ENCODE measurements around the gene SP140L.
"Not testable (repeated sequence)": the region's sequence is repeated elsewhere in the genome, so short reads cannot be mapped to it uniquely, and the experiment has no call there.

Gene SP140L

GRCh38 chr2:230362030-230362691, 35.2 kb downstream of the SP140L start:
- peaks cover 27 to 49% of the 10 kb centered on the region in 2 donors for H3K4me1 Mint-ChIP-seq
- H3K36me3 Mint-ChIP-seq = peaks cover 63 to 70% of the 10 kb centered on the region in 2 donors
- H3K27ac Mint-ChIP-seq = peak overlapping the region; percentile 6
- DNase-seq (no peak), ATAC-seq (replicated peaks) (peak; percentile 88 to 89)
- H3K27me3 Mint-ChIP-seq = no peaks in the 10 kb centered on the region
- H3K4me3 Mint-ChIP-seq = peak overlapping the region; percentile 0 to 1
- H3K9me3 Mint-ChIP-seq = peaks cover 3 to 8% of the 10 kb centered on the region in 2 donors

- Mint-ChIP-seq H3K27ac (no peak overlapping the region), H3K9me3 (peaks cover 0 to 1% of the 10 kb centered on the region in 2 donors), H3K27me3 (no peaks in the 10 kb centered on the region), H3K4me3 (no peak overlapping the region), H3K4me1 (peaks cover 6 to 19% of the 10 kb centered on the region in 2 donors), H3K36me3 (peaks cover 44 to 57% of the 10 kb centered on the region in 2 donors)
- DNase-seq (no peak), ATAC-seq (replicated peaks) (no peak)
Measured at GRCh38 chr2:230382108-230382507, 55.1 kb downstream of the SP140L start.

GRCh38 chr2:230383453-230383852, 56.5 kb downstream of the SP140L start:
- Mint-ChIP-seq H3K36me3 (peaks cover 43 to 51% of the 10 kb centered on the region in 2 donors), H3K4me1 (peaks cover under 1 to 8% of the 10 kb centered on the region in 2 donors), H3K27me3 (no peaks in the 10 kb centered on the region), H3K9me3 (no peaks in the 10 kb centered on the region), H3K4me3 (no peak overlapping the region), H3K27ac (no peak overlapping the region)
- ATAC-seq (replicated peaks) = no peak
- DNase-seq = no peak

- DNase-seq (no peak), ATAC-seq (replicated peaks) (no peak)
- no peaks in the 10 kb centered on the region for H3K9me3 Mint-ChIP-seq
- no peak overlapping the region for H3K4me3 Mint-ChIP-seq
- H3K27ac Mint-ChIP-seq = no peak overlapping the region
- H3K4me1 Mint-ChIP-seq = peaks cover 3 to 9% of the 10 kb centered on the region in 2 donors
- peaks cover 54 to 58% of the 10 kb centered on the region in 2 donors for H3K36me3 Mint-ChIP-seq
- H3K27me3 Mint-ChIP-seq = no peaks in the 10 kb centered on the region
Measured at GRCh38 chr2:230384986-230385385, 58.0 kb downstream of the SP140L start.

GRCh38 chr2:230394301-230394700, 67.3 kb downstream of the SP140L start:
- Mint-ChIP-seq H3K27ac (no peak overlapping the region), H3K9me3 (peaks cover 0 to 6% of the 10 kb centered on the region in 2 donors), H3K4me3 (no peak overlapping the region), H3K4me1 (peaks cover 10 to 13% of the 10 kb centered on the region in 2 donors), H3K36me3 (peaks cover 70 to 85% of the 10 kb centered on the region in 2 donors), H3K27me3 (no peaks in the 10 kb centered on the region)
- no peak for DNase-seq
- ATAC-seq (replicated peaks) = no peak

GRCh38 chr2:230398698-230399097, 71.7 kb downstream of the SP140L start:
- H3K27ac Mint-ChIP-seq; H3K4me1 Mint-ChIP-seq; DNase-seq; H3K4me3 Mint-ChIP-seq; H3K9me3 Mint-ChIP-seq; H3K27me3 Mint-ChIP-seq; ATAC-seq (replicated peaks): not testable (repeated sequence)
- peaks cover 66 to 80% of the 10 kb centered on the region in 2 donors for H3K36me3 Mint-ChIP-seq

- Mint-ChIP-seq H3K4me1 (peaks cover 9% of the 10 kb centered on the region in 2 donors), H3K4me3 (no peak overlapping the region), H3K27ac (peak overlapping the region; percentile 49), H3K27me3 (no peaks in the 10 kb centered on the region), H3K36me3 (peaks cover 67 to 79% of the 10 kb centered on the region in 2 donors), H3K9me3 (peaks cover 0 to 6% of the 10 kb centered on the region in 2 donors)
- DNase-seq (no peak), ATAC-seq (replicated peaks) (no peak)
Measured at GRCh38 chr2:230400041-230400440, 73.0 kb downstream of the SP140L start.

- no peak for ATAC-seq (replicated peaks)
- Mint-ChIP-seq H3K4me3 (no peak overlapping the region), H3K27ac (no peak overlapping the region), H3K9me3 (peaks cover 0 to 6% of the 10 kb centered on the region in 2 donors), H3K4me1 (peaks cover 9% of the 10 kb centered on the region in 2 donors), H3K27me3 (no peaks in the 10 kb centered on the region), H3K36me3 (peaks cover 65 to 79% of the 10 kb centered on the region in 2 donors)
- DNase-seq = no peak
Measured at GRCh38 chr2:230400454-230400853, 73.5 kb downstream of the SP140L start.

GRCh38 chr2:230401026-230401425, 74.0 kb downstream of the SP140L start:
- H3K4me1 Mint-ChIP-seq; H3K9me3 Mint-ChIP-seq; H3K27ac Mint-ChIP-seq; H3K27me3 Mint-ChIP-seq; DNase-seq; ATAC-seq (replicated peaks); H3K4me3 Mint-ChIP-seq: not testable (repeated sequence)
- H3K36me3 Mint-ChIP-seq = peaks cover 64 to 79% of the 10 kb centered on the region in 2 donors

GRCh38 chr2:230403746-230404145, 76.8 kb downstream of the SP140L start:
- ATAC-seq (replicated peaks) (no peak), DNase-seq (no peak)
- Mint-ChIP-seq H3K27ac (no peak overlapping the region), H3K4me1 (peaks cover 6 to 16% of the 10 kb centered on the region in 2 donors), H3K27me3 (no peaks in the 10 kb centered on the region), H3K4me3 (no peak overlapping the region), H3K9me3 (no peaks in the 10 kb centered on the region), H3K36me3 (peaks cover 51 to 72% of the 10 kb centered on the region in 2 donors)

GRCh38 chr2:230405824-230406223, 78.8 kb downstream of the SP140L start:
- no peak overlapping the region for H3K4me3 Mint-ChIP-seq
- no peaks in the 10 kb centered on the region for H3K9me3 Mint-ChIP-seq
- ATAC-seq (replicated peaks) (no peak), DNase-seq (no peak)
- no peak overlapping the region for H3K27ac Mint-ChIP-seq
- H3K27me3 Mint-ChIP-seq = no peaks in the 10 kb centered on the region
- H3K4me1 Mint-ChIP-seq = peaks cover 19 to 31% of the 10 kb centered on the region in 2 donors
- peaks cover 40 to 57% of the 10 kb centered on the region in 2 donors for H3K36me3 Mint-ChIP-seq

- ATAC-seq (replicated peaks) (no peak), DNase-seq (no peak)
- Mint-ChIP-seq H3K4me3 (no peak overlapping the region), H3K27ac (no peak overlapping the region), H3K9me3 (peaks cover 0 to 1% of the 10 kb centered on the region in 2 donors), H3K36me3 (peaks cover 29 to 43% of the 10 kb centered on the region in 2 donors), H3K4me1 (peaks cover 33 to 50% of the 10 kb centered on the region in 2 donors), H3K27me3 (no peaks in the 10 kb centered on the region)
Measured at GRCh38 chr2:230408244-230408842, 81.3 kb downstream of the SP140L start.

GRCh38 chr2:230409316-230409715, 82.3 kb downstream of the SP140L start:
- peaks cover 21 to 34% of the 10 kb centered on the region in 2 donors for H3K36me3 Mint-ChIP-seq
- not testable (repeated sequence) for DNase-seq; H3K9me3 Mint-ChIP-seq; H3K27me3 Mint-ChIP-seq; H3K4me3 Mint-ChIP-seq; ATAC-seq (replicated peaks)
- peak overlapping the region; percentile 31 for H3K27ac Mint-ChIP-seq
- peaks cover 39 to 60% of the 10 kb centered on the region in 2 donors for H3K4me1 Mint-ChIP-seq

GRCh38 chr2:230410263-230410662, 83.3 kb downstream of the SP140L start:
- no peak overlapping the region for H3K27ac Mint-ChIP-seq
- DNase-seq (no peak), ATAC-seq (replicated peaks) (no peak)
- H3K4me1 Mint-ChIP-seq = peaks cover 47 to 69% of the 10 kb centered on the region in 2 donors
- no peak overlapping the region for H3K4me3 Mint-ChIP-seq
- H3K9me3 Mint-ChIP-seq = peaks cover 0 to 1% of the 10 kb centered on the region in 2 donors
- H3K36me3 Mint-ChIP-seq = peaks cover 12 to 25% of the 10 kb centered on the region in 2 donors
- H3K27me3 Mint-ChIP-seq = no peaks in the 10 kb centered on the region

Measured in stimulated activated naive B cell treated with anti-CD40 and anti-IgM and Interleukin-4, amounts not matched to agents 10 μg/mL and 1 μg/mL and 100 μg/mL, for 72 hours (primary cell).